Smooth muscle cell (in vitro differentiated cells): Measurements from ENCODE around the gene VSNL1. TPM values are rescaled to one million over a fixed set of nuclear protein-coding genes. Genes with fewer than 3 reads are reported as not detected.

Experiments used
- DNase-seq: peaks from one replicate; lab custom pipeline; 2025; ENCODE audit not compliant: unreplicated experiment; lab: John Stamatoyannopoulos, UW
- H2AFZ ChIP-seq: fragments of 200-600 bp; sonication (generic); 2 replicates; pipeline ENCODE4 v1.6.0; 2016; ENCODE audit warnings: antibody characterized with exemption, low read depth, mild to moderate bottlenecking
- H3F3A ChIP-seq: fragments of 200-600 bp; sonication (generic); 2 replicates; pipeline ENCODE4 v1.6.0; 2017; ENCODE audit warnings: antibody characterized with exemption, low read depth
- H3K27ac ChIP-seq: fragments of 200-600 bp; sonication (generic); 2 replicates; pipeline ENCODE4 v1.5.1; 2016; ENCODE audit warnings: low read depth, mild to moderate bottlenecking
- H3K27me3 ChIP-seq: fragments of 200-600 bp; sonication (generic); 2 replicates; pipeline ENCODE4 v1.6.1; 2016; ENCODE audit warnings: low read depth, mild to moderate bottlenecking
- H3K36me3 ChIP-seq: fragments of 200-600 bp; sonication (generic); 2 replicates; pipeline ENCODE4 v1.5.1; 2016; ENCODE audit warnings: low read depth
- H3K4me1 ChIP-seq: fragments of 200-600 bp; sonication (generic); 2 replicates; pipeline ENCODE4 v1.5.1; 2016; ENCODE audit warnings: low read depth
- H3K4me2 ChIP-seq: fragments of 200-600 bp; sonication (generic); 2 replicates; pipeline ENCODE4 v1.6.0; 2016; ENCODE audit warnings: mild to moderate bottlenecking
- H3K4me3 ChIP-seq: fragments of 200-600 bp; sonication (generic); 2 replicates; pipeline ENCODE4 v1.5.1; 2016; ENCODE audit warnings: mild to moderate bottlenecking
- H3K79me2 ChIP-seq: fragments of 200-600 bp; sonication (generic); 2 replicates; pipeline ENCODE4 v1.6.0; 2016; ENCODE audit warnings: low read depth, mild to moderate bottlenecking
- H3K9ac ChIP-seq: fragments of 200-600 bp; sonication (generic); 2 replicates; pipeline ENCODE4 v1.6.0; 2016; ENCODE audit warnings: low read depth
- H3K9me3 ChIP-seq: fragments of 200-600 bp; sonication (generic); replicated peaks from 2 replicates; pipeline ENCODE4 v1.5.1; 2016; ENCODE audit warnings: low read depth
- H4K20me1 ChIP-seq: fragments of 200-600 bp; sonication (generic); 2 replicates; pipeline ENCODE4 v1.6.0; 2016; ENCODE audit warnings: low read depth
- CTCF ChIP-seq: fragments of 200-600 bp; sonication (generic); IDR thresholded peaks from 2 replicates; pipeline ENCODE4 v1.5.1; 2017; ENCODE audit warnings: borderline replicate concordance, mild to moderate bottlenecking, antibody characterized with exemption; ENCODE audit not compliant: insufficient read depth, poor library complexity, severe bottlenecking
- WGBS: methylation state at CpG from one replicate; pipeline ENCODE4 v1.1.7; 2016; ENCODE audit warnings: low lambda C conversion rate; 5-methylcytosine and 5-hydroxymethylcytosine counted together
- polyA plus RNA-seq: library from polyadenylated mRNA; unstranded; fragments of >200 nt; fragmentation: Nextera tagmentation; extraction: Ambion mirVana; gene quantifications from 2 replicates; pipeline ENCODE4 v1.2.1, GENCODE V29; 2016
- total RNA-seq: library from RNA; depleted of rRNA; stranded (reverse); fragments of >200 nt; gene quantifications from 2 replicates; pipeline ENCODE4 v1.2.3, GENCODE V29; 2014

The VSNL1 gene
- total and polyA plus RNA-seq, 2 experiments from 2014 or later, result 2.8 to 4.5 TPM

GRCh38 chr2:17628349-17629261 lies 88.1 kb downstream of the VSNL1 start:
- Histone ChIP-seq H3K36me3 (no peaks in the 10 kb centered on the region), H3K9ac (no peak overlapping the region), H2AFZ (no peak overlapping the region), H3K4me1 (peaks cover 3% of the 10 kb centered on the region), H4K20me1 (no peaks in the 10 kb centered on the region), H3F3A (peaks cover 8% of the 10 kb centered on the region), H3K4me2 (no peak overlapping the region), H3K9me3 (no peaks in the 10 kb centered on the region), H3K27ac (no peak overlapping the region), H3K27me3 (no peaks in the 10 kb centered on the region), H3K79me2 (no peaks in the 10 kb centered on the region), H3K4me3 (no peak overlapping the region)
- WGBS, result 52% methylated on average over 2 of the region's 2 CpGs
- DNase-seq, result no peak
- TF ChIP-seq CTCF, result no peak

- Histone ChIP-seq H3K27me3 (no peaks in the 10 kb centered on the region), H3K27ac (no peak overlapping the region), H3K79me2 (no peaks in the 10 kb centered on the region), H4K20me1 (no peaks in the 10 kb centered on the region), H3K36me3 (no peaks in the 10 kb centered on the region), H3K4me1 (peaks cover 3% of the 10 kb centered on the region), H3K9me3 (no peaks in the 10 kb centered on the region), H3F3A (peaks cover 8% of the 10 kb centered on the region), H3K9ac (no peak overlapping the region), H3K4me3 (no peak overlapping the region), H2AFZ (no peak overlapping the region), H3K4me2 (no peak overlapping the region)
- WGBS, result 98% methylated on average over 4 of the region's 4 CpGs
- no peak for TF ChIP-seq CTCF
- DNase-seq, result no peak
Measured at GRCh38 chr2:17630089-17630488, 89.6 kb downstream of the VSNL1 start.

- H3K9me3 ChIP-seq, result no peaks in the 10 kb centered on the region
- no peaks in the 10 kb centered on the region for H4K20me1 ChIP-seq
- H3K27ac ChIP-seq, result no peak overlapping the region
- no peak overlapping the region for H3K4me2 ChIP-seq
- no peaks in the 10 kb centered on the region for H3F3A ChIP-seq
- H2AFZ ChIP-seq, result no peak overlapping the region
- no peak for TF ChIP-seq CTCF
- H3K9ac ChIP-seq, result no peak overlapping the region
- H3K27me3 ChIP-seq, result no peaks in the 10 kb centered on the region
- H3K4me1 ChIP-seq, result no peaks in the 10 kb centered on the region
- H3K79me2 ChIP-seq, result no peaks in the 10 kb centered on the region
- no peak for DNase-seq
- H3K4me3 ChIP-seq, result no peak overlapping the region
- H3K36me3 ChIP-seq, result no peaks in the 10 kb centered on the region
- 89% methylated on average over 4 of the region's 4 CpGs for WGBS
Measured at GRCh38 chr2:17634997-17635396, 94.5 kb downstream of the VSNL1 start.
